ENCODE results near the gene SLC22A23.
"Not testable (repeated sequence)": the region's sequence is repeated elsewhere in the genome, so short reads cannot be mapped to it uniquely, and the experiment has no call there.

Gene SLC22A23

GRCh38 chr6:3402310-3403237 lies 54.3 kb downstream of the SLC22A23 start:
- no peak for DNase-seq

GRCh38 chr6:3400162-3400561 lies 56.7 kb downstream of the SLC22A23 start:
- DNase-seq: no peak

GRCh38 chr6:3398755-3399696 lies 57.8 kb downstream of the SLC22A23 start:
- no peak for DNase-seq

GRCh38 chr6:3398165-3398562 lies 58.7 kb downstream of the SLC22A23 start:
- DNase-seq: no peak

- no peak for DNase-seq
Observed at GRCh38 chr6:3397229-3398164, 59.4 kb downstream of the SLC22A23 start.

- DNase-seq: no peak
Observed at GRCh38 chr6:3396503-3397180, 60.2 kb downstream of the SLC22A23 start.

GRCh38 chr6:3394671-3395070 lies 62.2 kb downstream of the SLC22A23 start:
- DNase-seq: no peak

GRCh38 chr6:3393836-3394202 lies 63.0 kb downstream of the SLC22A23 start:
- DNase-seq: no peak

GRCh38 chr6:3392930-3393835 lies 63.7 kb downstream of the SLC22A23 start:
- DNase-seq: no peak

GRCh38 chr6:3391902-3392458 lies 64.9 kb downstream of the SLC22A23 start:
- DNase-seq: no peak

- DNase-seq: no peak
Observed at GRCh38 chr6:3390698-3391097, 66.2 kb downstream of the SLC22A23 start.

- no peak for DNase-seq
Observed at GRCh38 chr6:3389390-3390167, 67.3 kb downstream of the SLC22A23 start.

- DNase-seq: no peak
Observed at GRCh38 chr6:3388786-3389185, 68.1 kb downstream of the SLC22A23 start.

GRCh38 chr6:3386374-3386857 lies 70.4 kb downstream of the SLC22A23 start:
- DNase-seq: no peak

GRCh38 chr6:3385660-3386151 lies 71.1 kb downstream of the SLC22A23 start:
- DNase-seq: peak in 1 of 2 donors; percentile 48

GRCh38 chr6:3385181-3385580 lies 71.7 kb downstream of the SLC22A23 start:
- not testable (repeated sequence) for DNase-seq

- no peak for DNase-seq
Observed at GRCh38 chr6:3384241-3385143, 72.4 kb downstream of the SLC22A23 start.

- no peak for DNase-seq
Observed at GRCh38 chr6:3383525-3383924, 73.3 kb downstream of the SLC22A23 start.
